Measurements from ENCODE around the gene SETD5.

The SETD5 gene

DNA sequence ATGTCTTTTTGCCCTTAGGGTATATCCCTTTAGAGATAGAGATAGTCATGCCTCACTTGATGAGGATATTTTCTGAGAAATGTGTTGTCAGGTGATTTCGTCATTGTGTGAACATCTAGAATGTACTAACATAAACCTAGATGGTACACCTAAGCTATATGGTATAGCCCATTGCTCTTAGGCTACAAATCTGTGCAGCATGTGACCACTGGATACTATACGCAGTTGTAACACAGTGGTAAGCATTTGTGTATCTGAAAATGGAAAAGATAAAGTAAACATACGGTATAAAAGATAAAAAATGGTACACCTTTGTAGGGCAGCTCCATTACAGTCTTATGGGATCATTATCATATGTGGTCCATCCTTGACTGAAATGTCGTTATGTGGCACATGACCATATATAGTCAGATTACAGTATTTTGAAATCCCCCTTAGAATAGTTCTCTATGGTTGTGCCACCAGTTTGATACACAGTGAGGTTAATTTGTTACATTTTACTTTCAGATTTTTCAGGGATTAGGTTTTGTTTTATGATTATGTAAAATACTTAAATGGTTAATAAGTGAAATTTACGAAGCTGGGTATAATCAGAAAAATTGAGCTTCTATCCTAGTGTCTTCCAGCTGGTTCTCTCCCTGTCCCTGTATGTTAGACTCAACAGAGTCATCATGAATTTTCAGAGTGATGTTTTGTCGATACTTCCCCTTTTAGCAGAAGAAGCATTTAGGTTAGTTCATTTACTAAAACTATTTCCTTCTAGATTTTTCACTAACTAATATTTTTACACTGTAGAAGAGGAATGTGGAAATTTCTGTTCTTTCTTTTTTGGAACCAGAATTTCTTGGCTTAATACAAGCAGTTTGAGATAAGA, 12.8 kb downstream of the SETD5 start:
- no peak for DNase-seq (ENCODE audit: low read depth in 3 of 3)

DNA sequence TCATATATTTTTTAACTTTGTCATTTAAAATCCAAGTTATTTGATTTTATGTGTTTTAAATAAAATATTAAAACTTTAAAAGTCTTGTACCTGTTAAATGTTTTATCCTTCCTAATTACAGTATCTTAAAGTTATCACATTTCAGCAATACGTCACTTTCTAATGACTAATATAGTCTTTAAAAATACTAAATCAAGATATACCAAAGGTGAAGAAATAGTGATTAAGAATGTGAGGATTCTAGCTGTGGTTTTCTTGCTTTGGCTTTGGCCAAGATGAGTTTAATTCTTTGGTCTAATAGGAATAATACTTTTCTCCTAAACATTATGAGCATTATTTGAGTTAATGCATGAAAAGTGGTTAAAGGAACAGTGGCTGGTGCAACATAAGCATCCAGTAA, 13.9 kb downstream of the SETD5 start:
- DNase-seq (ENCODE audit: low read depth in 3 of 3) = no peak

DNA sequence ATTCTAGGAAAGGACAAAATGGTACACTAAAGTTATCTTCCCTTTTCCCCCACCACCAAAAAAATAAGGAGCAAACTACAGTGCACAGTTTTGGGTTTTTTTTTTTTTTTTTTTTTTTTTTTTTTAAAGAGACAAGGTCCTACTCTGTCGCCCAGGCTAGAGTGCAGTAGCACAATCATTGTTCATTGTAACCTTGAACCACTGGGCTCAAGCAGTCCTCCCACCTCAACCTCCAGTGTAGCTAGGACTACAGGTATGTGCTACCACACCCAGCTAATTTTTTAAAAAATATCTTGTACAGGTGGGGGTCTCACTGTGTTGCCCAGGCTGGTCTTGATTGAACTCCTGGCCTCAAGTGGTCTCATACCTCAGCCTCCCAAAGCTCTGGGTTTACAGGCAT, 14.9 kb downstream of the SETD5 start:
- DNase-seq (ENCODE audit: low read depth in 3 of 3) = no peak

DNA sequence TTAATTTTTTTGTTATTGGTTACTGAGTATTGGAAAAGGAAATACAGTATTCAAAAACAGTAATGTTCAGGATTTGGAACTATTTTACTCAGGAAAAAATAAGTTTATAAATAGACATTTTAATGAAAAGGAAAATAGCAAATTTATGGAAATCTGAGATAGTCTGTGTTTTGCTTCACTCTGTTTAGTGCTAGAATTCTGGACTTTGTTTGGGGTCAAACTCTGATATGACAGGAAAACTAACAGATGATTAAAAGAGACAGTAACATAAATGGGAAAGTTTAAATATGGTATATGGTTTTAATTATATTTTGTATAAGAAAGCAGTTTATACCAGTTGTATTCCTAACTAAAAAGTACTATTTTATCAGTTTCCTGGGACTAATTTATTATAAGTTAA, 17.4 kb downstream of the SETD5 start:
- DNase-seq (ENCODE audit: low read depth in 3 of 3) = no peak

DNA sequence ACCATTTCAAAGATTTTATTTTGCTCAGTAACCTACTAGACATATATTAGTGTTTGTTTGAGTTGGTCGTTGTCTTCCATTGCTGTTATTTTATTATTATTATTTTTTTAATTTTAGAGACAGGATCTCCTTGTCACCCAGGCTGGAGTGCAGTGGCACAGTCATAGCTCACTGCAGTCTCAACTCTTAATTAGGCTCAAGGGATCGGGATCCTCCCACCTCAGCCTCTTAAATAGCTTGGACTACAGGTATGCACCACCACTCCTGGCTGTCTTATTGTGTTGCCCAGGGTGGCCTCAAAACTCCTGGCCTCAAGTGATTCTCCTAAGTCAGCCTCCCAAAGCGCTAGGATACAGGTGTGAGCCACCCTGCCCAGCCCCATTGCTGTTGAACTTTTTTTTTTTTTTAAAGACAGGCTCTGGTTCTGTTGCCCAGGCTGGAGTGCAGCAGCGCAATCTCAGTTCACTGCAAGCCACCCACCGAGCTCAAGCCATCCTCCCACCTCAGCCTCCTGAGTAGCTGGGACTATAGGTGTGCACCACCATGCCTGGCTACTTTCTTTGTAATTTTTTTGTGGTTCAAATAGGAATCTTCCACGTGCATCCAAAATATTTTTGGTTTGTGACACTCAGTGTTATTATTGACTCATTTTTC, 18.2 kb downstream of the SETD5 start:
- no peak for DNase-seq (ENCODE audit: low read depth in 3 of 3)

DNA sequence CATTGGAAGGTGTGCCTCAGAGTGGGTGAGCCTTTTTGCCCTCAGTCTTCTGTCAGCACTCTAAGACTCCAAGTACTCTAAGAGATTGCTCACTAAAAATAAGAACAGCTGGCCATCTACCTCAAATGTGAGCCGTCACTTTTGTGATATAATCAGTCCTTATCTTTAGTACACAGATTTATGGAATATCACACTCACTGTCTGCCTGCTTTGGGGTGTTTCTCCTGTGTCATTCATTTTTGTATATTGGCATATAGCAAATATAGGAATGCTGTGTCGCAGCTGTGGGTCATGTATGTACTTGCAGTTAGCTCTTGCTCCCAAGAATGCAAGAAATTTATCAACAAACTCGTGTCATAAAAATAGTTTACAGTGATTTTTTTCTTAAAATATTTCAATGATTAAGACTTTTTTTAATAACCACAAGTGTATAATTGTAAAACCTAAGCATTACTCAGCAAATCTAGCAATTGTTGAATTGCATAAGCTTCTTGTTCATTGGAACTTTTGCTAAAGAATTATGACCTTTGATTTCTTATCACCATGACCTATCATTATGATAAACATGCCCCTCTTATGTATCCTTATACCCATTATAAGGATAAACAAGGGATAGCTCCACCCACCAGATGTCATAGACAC, 18.8 kb downstream of the SETD5 start:
- no peak for DNase-seq (ENCODE audit: low read depth in 3 of 3)

DNA sequence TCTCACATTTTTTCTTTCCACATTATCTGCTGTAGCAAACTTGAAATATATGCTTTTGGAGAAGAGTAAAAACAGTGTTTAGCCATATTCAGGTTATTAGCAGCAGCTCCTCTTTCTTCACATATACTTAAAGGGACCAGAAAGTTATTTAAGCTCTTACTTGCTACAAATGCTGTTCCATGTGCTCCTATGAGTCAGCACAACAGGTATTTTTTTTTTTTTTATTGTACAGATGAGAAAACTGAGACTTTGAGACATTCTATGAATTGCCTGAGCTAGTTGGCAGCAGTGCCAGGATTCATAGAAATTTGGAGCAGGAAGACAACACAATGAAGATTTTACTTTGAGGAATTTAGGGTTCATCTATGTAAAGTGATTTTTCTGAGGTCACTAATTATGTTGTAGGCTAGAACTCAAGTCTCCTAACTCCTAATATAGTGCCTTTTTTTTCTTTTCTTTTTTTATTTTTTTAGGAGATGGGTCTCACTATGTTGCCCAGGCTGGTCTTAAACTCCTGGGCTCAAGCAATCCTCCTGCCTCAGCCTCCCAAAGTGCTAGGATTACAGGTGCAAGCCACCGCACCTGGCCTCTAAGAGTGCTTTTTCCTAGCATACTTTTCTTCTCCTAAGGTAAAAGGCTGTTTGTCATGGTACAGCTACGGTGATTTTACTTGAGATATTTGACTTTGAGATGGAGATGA, 23.6 kb downstream of the SETD5 start:
- DNase-seq (ENCODE audit: low read depth in 3 of 3) = no peak

DNA sequence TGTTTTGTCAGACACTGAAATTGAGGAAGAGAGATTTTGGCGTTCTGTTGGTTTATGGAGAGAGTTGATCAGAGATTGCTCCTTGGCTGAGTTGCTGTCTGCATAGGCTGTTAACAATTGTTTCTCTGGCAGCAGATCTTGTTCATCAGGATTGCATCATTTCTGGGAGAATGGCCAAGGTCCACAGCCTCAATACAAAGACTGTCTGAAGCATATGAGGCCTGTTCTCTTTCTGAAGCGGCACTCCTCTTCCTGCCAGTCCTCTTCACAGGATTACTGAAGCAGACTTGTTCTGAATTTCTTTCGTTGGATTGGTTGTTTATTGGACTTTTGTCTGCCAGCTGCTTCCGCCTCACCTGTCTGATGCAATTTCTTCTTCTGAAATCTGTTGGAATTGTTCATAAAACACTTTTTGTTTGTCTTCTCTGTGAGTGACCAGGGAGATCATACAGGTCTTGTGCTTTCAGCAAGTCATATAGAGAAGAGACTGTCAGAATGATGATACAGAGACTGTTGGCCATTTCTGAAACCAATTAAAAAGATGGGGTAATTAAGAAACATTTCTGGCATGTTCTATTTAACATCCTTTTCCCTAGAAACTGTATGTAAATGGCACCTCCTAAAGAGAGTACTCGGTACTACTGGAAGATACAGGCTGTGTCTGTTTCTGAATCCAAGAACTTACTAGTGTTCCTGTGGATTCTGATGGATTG, 25.5 kb downstream of the SETD5 start:
- DNase-seq (ENCODE audit: low read depth in 3 of 3) = no peak

DNA sequence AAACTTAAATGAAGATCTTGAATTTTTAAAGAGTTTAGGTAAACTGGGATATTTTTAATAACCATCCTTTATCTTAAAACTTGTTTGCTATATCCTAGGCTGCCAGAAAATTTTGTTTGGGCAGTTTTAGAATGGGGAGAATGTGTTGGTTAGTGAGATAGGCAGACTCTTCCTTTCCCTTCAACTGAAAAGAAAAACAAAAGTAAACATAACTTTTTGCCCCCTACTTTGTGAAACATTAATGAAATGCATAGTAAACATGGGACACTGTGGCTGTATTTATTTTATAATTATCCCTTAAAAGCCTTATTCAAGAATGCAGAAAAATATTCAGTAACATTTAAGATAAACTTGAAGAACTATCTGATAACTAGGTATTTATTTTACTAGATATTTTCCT, 31.0 kb downstream of the SETD5 start:
- no peak for DNase-seq (ENCODE audit: low read depth in 3 of 3)

DNA sequence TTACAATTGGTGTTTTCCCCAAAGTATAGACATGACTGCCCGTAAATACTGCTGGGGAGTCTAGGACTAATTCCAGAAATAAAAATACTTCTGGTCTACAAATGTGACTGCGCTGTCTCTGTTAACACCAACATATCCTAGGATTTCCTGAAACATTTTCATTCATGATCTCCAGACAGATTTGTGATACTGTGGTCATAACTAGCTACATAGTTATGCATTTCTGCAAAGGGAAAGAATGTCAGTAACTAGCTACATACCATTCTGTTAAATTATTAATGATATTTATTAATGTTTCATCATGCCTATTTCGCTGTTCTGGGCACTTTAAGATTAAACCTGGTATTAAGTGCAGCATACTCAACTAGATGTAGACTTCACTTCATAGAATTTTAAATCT, 33.3 kb downstream of the SETD5 start:
- no peak for DNase-seq (ENCODE audit: low read depth in 3 of 3)

DNA sequence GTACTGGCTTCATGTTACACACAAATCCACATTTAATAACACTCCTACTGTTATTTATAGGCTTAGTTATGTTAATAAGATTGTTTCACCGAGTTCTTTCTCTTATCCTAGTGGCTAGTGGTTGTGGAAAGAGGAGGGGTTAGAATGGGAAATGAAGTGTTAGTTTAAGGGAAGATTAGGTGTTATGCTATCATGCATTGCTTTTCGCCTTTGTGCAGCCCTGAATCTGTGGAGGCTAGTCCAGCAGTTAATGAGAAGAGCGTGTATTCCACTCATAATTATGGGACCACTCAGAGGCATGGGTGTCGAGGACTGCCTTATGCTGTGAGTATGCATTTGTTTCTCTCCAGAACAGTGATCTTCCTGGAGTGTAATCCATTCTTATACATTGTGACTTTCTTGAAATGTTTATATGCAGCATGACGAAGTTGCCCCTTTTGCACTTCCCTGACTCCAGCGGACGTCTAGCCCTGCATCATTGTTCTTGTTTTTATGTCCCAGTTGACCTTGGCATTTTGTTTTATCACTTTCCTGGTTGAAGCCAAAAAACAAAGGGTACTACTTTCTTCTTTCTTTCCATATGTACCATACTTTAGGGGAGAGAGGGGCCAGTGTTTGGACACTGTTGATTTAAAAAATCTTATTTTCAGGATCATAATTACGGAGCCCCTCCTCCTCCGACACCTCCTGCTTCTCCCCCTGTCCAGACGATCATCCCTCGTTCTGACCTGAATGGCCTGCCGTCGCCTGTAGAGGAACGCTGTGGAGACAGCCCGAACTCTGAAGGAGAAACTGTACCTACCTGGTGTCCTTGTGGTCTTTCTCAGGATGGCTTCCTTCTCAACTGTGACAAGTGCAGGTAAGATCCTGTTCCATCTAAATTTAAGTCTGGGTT, 36.5 kb downstream of the SETD5 start:
- DNase-seq (ENCODE audit: low read depth in 3 of 3) = no peak

DNA sequence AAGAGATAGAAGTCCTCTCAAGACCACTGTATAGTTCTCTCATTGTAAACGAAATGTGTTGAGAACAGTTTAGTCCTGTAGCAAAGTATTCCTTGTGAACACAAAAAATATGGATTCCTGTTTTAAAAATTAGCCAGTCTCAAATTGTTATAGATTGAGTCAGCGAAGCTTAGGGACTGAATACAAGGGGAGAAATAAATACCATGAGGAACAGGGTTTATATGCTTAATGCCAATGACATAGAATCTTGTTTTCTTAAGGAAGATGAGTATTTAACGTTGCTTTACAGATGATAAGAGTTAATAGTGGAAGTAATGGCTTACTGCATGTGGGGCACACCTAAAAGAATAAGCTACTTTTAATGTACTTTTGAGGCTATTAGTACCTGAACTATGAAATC, 37.9 kb downstream of the SETD5 start:
- DNase-seq (ENCODE audit: low read depth in 3 of 3) = no peak

DNA sequence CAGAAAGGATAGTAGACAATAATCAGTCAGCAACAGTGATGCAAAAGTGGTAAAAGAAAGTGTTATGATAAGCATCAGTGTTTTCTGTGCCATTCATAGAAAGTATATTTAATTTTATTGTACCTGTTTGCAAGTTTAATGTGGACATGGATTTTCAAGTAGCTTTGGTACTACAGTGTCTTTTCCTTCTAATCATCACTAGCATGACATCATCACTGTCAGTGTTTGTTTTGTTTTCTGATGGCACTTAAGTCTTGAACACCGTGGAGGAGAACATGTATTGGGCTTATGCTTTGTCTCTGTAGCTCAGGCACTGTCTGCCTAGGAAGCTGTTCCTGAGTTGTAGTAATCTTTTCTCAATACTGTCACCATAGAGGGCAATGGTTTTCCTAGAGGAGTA, 41.9 kb downstream of the SETD5 start:
- DNase-seq (ENCODE audit: low read depth in 3 of 3) = no peak

DNA sequence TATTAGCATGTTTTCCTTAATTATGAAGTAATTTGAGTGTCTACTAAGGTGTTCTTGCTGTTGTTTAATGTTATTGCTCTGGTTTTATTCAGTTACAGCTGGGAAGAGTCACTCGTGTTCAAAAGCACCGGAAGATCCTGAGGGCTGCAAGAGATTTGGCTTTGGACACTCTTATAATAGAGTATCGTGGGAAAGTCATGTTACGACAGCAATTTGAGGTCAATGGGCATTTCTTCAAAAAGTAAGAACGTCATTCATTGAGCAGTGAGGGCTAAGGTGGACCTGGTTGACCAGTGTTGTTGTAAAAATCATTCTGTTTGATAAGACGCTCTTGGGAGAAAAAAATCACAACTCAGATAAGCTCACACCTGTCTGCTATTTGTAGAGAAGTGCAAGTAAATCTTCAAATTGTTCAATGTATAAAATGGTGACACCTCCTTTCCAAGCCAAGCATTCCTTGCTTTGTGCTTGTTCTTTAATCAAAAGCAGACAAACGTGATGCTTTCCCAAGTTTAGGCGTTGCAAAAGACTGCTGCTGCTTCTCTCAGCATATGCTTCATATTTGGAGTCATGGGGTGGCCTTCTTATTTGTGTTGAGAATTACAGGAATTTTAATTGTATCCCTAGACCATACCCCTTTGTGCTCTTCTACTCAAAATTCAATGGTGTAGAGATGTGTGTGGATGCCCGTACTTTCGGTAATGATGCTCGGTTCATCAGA, 44.2 kb downstream of the SETD5 start:
- DNase-seq (ENCODE audit: low read depth in 3 of 3) = no peak

DNA sequence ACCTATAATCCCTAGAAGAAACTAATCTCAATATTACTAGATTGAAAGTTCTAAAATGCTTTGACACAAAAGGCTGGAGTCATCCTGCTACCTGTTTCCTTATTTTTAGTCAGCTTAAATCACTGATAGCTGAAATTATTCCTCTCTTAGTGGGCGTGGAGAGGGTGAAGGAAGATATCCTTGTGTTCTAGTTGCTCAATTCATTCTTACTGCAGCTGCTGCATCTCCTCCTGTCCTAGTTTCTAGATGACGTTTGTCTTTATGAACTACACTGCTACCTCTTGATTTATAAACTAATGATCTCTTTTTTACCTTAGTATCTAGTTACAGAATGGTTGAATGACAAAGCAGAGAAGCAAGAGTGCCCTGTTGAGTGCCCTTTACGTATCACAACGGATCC, 50.7 kb downstream of the SETD5 start:
- no peak for DNase-seq (ENCODE audit: low read depth in 3 of 3)

DNA sequence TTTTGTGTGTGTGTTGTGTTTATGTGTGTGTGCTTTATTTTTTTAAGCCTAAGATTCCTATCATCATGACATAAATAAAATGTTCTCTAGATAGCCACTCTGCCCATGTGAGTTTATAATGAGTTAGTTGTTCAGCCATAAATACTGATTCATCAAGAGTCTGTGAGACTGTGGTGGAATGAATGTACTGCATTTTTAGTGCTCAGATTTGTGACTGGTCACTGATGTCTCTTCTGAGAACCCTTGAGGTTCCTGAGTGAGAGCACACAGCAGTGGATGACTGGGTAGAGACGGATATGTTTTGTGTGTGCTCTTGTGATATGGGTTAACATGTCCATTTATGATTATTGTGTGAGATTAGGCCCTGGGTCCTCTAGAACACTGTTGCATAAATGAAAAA, 51.2 kb downstream of the SETD5 start:
- no peak for DNase-seq (ENCODE audit: low read depth in 3 of 3)

DNA sequence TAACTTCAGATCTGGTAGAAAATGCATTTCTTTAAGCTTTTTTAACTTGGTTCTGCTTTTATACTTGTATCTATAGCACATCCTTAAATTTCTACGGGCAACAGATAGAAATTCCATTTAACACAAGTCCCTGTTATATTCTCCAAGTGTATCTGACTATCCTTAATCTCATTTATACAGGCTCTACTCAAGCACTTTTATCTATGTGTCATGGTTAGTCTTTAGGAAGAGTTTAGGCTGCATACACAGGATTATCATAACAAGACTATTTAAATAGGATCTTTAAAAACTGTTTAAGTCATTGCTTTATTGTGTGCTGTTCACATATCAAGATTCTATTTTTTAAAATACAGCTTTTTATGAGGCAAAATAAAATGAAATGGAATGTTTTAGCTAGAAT, 52.7 kb downstream of the SETD5 start:
- no peak for DNase-seq (ENCODE audit: low read depth in 3 of 3)

DNA sequence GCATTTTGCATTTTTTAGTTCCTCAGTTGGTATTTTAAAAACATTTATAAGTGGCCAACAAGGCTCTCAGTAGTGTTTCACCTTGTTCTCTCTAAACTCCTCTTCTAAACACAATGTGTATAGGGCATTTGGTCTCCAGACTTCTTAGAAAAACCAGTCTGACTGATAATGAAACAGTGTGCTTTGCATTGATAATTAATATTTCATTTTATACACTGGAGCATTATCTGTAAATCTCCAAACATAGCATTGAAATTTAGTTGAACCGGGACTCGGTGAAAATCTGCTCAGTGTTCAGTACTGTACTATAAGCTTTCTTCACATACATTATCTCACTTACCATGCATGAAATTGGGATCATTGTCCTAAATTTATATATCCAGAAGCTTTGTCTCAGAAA, 53.6 kb downstream of the SETD5 start:
- DNase-seq (ENCODE audit: low read depth in 3 of 3) = no peak

DNA sequence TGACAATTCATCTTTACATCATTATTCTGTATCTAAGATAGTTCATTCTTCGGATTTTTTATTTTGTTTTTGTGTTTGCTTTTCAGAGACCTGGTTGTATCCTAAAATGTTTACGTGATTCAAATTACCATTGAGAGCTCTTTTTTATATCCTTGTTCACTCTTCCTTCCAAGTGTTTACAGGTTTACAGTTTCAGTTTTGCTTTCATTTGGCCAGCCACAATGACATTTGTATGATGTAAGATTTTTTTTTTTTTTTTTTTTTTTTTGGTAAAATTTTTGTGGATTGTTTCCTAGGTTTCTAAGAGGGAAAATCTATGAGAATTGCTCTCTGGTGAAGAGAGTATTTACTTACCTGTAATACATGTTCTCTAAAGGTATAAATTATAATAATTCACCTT, 55.0 kb downstream of the SETD5 start:
- DNase-seq (ENCODE audit: low read depth in 3 of 3) = no peak

DNA sequence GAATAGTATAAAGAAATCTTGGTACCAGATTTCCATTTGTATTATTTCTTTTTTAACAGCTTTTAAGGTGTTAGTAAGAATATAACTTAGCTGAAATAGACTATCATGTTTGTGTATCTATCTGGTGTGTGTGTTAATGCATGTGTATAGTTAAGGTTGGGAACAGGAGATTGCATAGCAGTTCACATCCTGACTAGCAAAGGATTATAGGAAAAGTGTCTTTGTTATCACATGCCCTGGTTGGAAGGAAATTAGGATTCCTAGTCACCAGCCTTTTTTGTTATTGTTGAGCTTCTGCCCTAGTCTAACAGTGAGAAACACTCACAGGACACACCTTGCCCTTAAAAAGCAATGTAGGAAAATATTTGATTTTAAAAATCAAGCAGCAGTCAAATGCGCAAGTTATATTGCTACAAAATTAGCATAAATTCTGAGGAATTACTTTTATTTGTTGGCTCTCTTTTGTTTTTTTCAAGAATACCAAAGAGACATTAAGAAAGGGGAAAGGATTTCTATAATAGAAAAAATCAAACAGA, 58.2 kb downstream of the SETD5 start:
- DNase-seq (ENCODE audit: low read depth in 3 of 3) = no peak
